WERI-Rb-1 (cell line): ENCODE measurements around the gene FHIT.

Source experiments
- DNase-seq: peaks from one replicate; pipeline ENCODE4 v3.0.0-alpha.2; 2020
- H3K27ac ChIP-seq: fragments of 250-450 bp; sonication (Bioruptor Pico); 2 replicates; pipeline ENCODE4 v1.5.1; 2020; ENCODE audit warnings: mild to moderate bottlenecking, moderate library complexity
- H3K27me3 ChIP-seq: fragments of 250-450 bp; sonication (Bioruptor Pico); 2 replicates; pipeline ENCODE4 v1.5.1; 2021; ENCODE audit warnings: mild to moderate bottlenecking, low read depth, moderate library complexity; ENCODE audit not compliant: insufficient read depth, severe bottlenecking
- H3K36me3 ChIP-seq: fragments of 250-450 bp; sonication (Bioruptor Pico); 2 replicates; pipeline ENCODE4 v1.5.1; 2020; ENCODE audit warnings: mild to moderate bottlenecking, moderate library complexity
- H3K4me3 ChIP-seq: 2 replicates; pipeline ENCODE4 v1.5.1; 2011; ENCODE audit warnings: low read depth, mild to moderate bottlenecking, control low read depth, low read length
- H3K9me3 ChIP-seq: fragments of 250-450 bp; sonication (Bioruptor Pico); 2 replicates; pipeline ENCODE4 v1.5.1; 2021; ENCODE audit warnings: mild to moderate bottlenecking, moderate library complexity; ENCODE audit not compliant: severe bottlenecking
- TF ChIP-seq, protein P1 (sequence below): IDR thresholded peaks from 2 replicates; pipeline ENCODE4 v1.5.1; 2011; ENCODE audit warnings: low read depth, mild to moderate bottlenecking, control low read depth, inconsistent platforms, low read length

The FHIT gene

DNA sequence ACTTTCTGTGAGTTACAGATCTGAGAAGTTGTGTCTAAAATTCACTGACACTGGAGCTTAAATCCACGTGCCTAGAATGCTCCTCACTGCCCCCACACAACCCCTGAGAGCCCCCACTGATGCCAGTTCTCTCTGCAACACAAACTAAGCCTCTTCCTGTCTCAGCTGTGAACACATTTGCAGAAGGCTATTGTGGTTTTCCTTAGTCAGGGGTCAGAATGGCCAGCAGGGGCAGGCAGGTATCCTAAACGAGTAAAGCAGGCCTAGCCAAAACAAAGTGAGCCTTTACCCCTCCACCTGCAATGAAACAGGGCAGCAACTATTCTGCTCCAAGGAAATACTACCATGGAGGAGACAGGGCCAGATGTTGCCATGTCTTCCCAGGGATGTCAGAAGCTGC lies 78.6 kb downstream of the FHIT start:
- DNase-seq, result peak; percentile 11
- Histone ChIP-seq H3K4me3 (no peak overlapping the region), H3K27ac (no peak overlapping the region), H3K36me3 (no peaks in the 10 kb centered on the region), H3K27me3 (no peaks in the 10 kb centered on the region), H3K9me3 (no peaks in the 10 kb centered on the region)
- TF ChIP-seq, protein P1, sequence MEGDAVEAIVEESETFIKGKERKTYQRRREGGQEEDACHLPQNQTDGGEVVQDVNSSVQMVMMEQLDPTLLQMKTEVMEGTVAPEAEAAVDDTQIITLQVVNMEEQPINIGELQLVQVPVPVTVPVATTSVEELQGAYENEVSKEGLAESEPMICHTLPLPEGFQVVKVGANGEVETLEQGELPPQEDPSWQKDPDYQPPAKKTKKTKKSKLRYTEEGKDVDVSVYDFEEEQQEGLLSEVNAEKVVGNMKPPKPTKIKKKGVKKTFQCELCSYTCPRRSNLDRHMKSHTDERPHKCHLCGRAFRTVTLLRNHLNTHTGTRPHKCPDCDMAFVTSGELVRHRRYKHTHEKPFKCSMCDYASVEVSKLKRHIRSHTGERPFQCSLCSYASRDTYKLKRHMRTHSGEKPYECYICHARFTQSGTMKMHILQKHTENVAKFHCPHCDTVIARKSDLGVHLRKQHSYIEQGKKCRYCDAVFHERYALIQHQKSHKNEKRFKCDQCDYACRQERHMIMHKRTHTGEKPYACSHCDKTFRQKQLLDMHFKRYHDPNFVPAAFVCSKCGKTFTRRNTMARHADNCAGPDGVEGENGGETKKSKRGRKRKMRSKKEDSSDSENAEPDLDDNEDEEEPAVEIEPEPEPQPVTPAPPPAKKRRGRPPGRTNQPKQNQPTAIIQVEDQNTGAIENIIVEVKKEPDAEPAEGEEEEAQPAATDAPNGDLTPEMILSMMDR, result peak; percentile 50

DNA sequence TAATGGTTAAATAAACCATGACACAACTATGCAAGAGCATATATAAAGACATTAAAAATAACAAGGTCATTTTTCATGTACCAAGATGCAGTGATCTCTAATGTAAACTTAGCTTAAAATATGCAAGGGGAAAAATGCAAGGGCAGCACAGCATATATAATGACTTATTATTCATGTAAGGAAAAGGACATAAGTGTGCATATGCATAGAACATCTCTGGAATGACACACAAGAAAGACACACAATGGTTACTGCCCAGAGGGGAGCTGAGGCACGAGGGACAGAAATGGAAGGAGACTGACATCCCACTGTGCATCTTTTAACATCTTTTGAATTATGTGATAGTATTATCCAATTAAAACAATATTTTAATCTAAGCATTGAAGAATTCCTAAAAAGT lies 79.0 kb downstream of the FHIT start:
- TF ChIP-seq, protein P1, result no peak
- no peaks in the 10 kb centered on the region for H3K9me3 ChIP-seq
- no peak overlapping the region for H3K4me3 ChIP-seq
- H3K36me3 ChIP-seq, result no peaks in the 10 kb centered on the region
- no peaks in the 10 kb centered on the region for H3K27me3 ChIP-seq
- no peak for DNase-seq
- H3K27ac ChIP-seq, result no peak overlapping the region

DNA sequence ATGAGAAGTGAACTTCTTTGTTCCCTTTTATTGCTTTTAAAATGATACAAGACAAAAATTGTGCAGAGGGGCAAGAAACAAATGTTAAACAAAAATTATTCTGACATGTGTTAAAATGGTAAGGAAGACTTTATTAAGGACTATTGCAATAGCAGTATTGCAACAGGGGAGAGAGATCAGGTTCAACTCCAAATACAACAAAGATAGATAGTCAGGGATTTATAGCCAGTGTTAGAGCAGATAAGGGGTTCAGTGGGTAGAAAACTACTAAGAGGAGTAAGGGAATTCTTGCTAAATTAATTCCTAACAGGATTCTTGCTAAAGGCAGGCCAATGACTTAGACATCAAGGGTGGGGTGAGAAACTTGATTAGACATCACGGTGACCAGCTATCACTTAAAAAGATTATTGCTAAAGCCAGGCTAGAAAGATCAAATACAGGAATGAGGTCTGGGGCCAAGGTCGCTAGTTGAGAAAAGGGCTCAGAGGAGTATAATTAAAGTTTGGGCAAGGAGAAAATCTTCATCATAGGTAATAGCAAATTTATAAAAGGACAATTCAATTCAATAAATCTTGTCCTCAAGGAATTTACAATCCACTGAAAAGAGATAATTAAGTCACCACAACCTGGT lies 81.5 kb downstream of the FHIT start:
- no peak for DNase-seq
- Histone ChIP-seq H3K27me3 (no peaks in the 10 kb centered on the region), H3K36me3 (no peaks in the 10 kb centered on the region; the same call in 1 of the 2 replicates), H3K9me3 (peaks cover 9% of the 10 kb centered on the region), H3K4me3 (no peak overlapping the region), H3K27ac (no peak overlapping the region)
- TF ChIP-seq, protein P1, result no peak

DNA sequence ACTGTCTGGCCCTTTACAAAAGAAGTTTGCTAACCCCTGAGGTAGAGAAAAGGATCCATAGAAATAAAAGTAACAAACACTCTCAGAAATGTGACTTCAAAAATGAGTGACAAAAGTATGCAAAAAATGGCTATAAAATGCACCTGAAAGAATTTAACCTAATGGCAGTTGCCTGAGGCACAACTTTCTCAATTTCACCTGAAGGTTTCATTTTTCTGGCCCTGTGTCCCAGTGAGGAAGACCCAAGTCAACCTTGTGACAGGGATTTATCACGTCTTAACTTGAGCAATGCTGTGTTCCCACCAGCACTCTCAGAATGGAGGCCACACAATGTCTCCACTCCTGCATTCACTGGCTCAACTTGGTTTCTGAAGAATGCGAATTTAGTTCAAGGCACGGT lies 83.0 kb downstream of the FHIT start:
- Histone ChIP-seq H3K36me3 (no peaks in the 10 kb centered on the region; the same call in 1 of the 2 replicates), H3K4me3 (no peak overlapping the region), H3K9me3 (peaks cover 9% of the 10 kb centered on the region), H3K27me3 (no peaks in the 10 kb centered on the region), H3K27ac (no peak overlapping the region)
- no peak for DNase-seq
- TF ChIP-seq, protein P1, result no peak

GRCh38 chr3:61162965-61163364 lies 88.3 kb downstream of the FHIT start:
- DNase-seq, result no peak
- Histone ChIP-seq H3K4me3 (no peak overlapping the region), H3K27me3 (no peaks in the 10 kb centered on the region), H3K9me3 (peaks cover 9% of the 10 kb centered on the region), H3K27ac (no peak overlapping the region), H3K36me3 (no peaks in the 10 kb centered on the region; the same call in 1 of the 2 replicates)
- TF ChIP-seq, protein P1, result no peak

GRCh38 chr3:61158667-61159066 lies 92.6 kb downstream of the FHIT start:
- TF ChIP-seq, protein P1, result no peak
- H3K9me3 ChIP-seq, result no peaks in the 10 kb centered on the region
- H3K36me3 ChIP-seq, result no peaks in the 10 kb centered on the region
- H3K27me3 ChIP-seq, result no peaks in the 10 kb centered on the region
- H3K27ac ChIP-seq, result no peak overlapping the region
- no peak overlapping the region for H3K4me3 ChIP-seq
- no peak for DNase-seq
